IPS-NIHi11 (cell line): Measurements from ENCODE around the gene MYF5.
"Not testable (repeated sequence)": the region's sequence is repeated elsewhere in the genome, so short reads cannot be mapped to it uniquely, and the experiment has no call there.

Experiments
- DNase-seq: peaks from one replicate; pipeline ENCODE4 v3.0.0; 2012; ENCODE audit warnings: mixed read lengths, low spot score

The MYF5 gene

GRCh38 chr12:80716696-80717469, at the start of gene MYF5:
Gene MYF5 (plus strand): TSS chr12:80716912. CDS start chr12:80717064, 152 bp downstream.
- peak; percentile 8 for DNase-seq

DNA sequence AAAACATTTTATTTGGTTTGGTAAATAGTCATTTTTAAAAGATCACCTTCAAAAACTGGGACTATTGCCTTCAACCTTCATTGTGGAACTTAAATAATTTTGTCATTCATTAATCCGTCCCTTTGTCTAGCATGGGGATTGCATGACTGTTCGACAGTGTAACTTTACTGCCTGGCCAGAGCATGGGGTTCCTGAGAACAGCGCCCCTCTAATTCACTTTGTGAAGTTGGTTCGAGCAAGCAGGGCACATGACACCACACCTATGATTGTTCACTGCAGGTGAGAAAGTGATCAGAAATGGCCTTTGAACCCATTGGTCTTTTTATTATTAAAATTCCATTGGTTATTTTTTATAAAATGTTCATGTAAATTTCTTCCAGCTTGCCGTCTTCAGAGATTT, 46.5 kb upstream of the MYF5 start:
- no peak for DNase-seq

DNA sequence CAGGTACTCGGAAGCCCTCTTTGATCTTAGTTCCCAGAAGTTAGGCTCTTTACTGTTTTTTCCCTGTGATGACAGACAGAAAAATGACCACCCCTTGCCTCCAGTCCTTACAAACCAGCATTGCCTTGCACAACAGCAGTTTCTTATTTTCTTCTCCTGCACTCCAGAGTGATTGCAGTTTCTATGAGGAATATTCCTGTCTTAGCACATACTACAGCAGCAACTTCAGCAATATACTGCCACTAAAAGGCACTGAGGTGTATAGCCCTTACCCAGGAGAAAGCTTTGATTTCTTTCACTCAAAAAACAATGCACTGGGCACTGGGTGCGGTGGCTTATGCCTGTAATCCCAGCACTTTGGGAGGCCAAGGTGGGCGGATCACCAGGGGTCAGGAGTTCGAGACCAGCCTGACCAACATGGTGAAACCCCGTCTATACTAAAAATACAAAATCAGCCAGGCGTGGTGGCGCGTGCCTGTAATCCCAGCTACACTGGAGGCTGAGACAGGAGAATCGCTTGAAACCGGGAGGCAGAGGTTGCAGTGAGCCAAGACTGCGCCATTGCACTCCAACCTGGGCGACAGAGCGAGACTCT, 40.6 kb upstream of the MYF5 start:
- DNase-seq = not testable (repeated sequence)

- DNase-seq = no peak
Observed at GRCh38 chr12:80676856-80677255, 39.9 kb upstream of the MYF5 start.

DNA sequence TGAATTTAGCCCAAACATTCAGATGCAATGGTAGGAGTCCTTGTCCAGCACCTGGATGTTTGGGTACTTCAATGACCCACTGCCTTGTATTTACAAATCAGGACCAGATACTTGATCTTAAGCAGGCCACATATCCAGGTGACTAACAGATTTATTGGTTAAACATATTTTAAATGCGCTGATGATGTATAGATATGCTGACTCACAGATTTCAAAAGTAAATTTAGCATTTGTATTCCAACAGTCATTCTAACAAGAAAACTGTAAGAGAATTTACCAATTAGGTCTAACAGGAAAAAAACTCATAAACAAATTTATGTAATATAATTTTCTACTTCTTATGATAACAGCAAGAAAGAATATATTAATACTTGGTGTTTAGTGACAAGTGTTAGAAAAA, 38.7 kb upstream of the MYF5 start:
- no peak for DNase-seq

DNA sequence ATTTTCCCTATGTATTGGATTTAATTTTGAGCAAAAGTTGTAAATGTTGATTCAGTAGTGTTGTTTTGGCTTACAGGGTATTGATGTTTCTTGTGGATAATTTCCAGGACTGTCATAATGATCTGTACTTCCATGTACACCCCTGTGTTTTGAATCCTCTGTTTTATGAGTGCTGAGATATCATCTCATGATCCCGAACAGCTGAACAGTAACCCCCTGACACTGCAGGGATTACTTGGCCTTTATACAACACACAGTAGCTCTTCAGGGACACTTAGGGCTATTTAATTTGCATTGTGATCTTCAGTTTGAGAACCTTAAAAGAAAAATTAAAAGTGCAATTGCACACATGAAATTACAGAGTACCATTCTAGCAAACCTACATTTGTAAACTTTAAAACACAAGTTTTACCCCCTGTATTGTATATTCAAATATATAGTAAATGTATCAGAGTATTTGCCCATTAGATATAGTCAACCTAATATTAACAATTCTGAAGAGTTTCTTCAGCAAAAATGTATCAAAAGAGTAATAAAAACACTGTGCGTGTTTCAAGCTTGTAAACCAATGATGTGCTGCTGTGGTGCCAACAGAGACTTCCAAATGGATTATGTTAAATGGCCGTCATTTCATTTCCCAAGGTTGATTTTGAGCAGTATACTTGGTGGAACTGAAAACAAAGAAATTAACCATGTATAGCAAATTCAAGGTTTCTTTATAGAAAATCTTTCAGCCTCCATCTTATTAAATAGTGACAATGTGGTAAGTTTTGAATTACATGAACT, 37.2 kb upstream of the MYF5 start:
- DNase-seq = no peak

DNA sequence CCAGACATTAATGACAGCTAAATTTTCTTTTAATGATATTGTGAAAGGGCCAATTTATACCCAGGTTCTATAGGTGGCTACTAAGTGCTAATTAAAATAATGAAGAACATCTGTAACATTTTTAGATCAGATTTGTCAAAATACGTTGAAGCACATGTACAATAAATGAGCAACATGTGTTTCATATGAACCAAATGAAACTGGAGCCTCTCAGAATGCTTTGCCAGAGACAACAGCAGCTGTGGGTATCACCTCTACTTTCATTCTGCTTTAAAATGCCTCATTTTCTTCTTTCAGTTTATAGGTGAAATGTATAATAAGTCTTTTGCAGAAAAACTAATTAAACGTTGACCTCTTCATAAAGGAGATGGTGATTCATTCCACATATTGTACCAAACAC, 35.4 kb upstream of the MYF5 start:
- no peak for DNase-seq

- no peak for DNase-seq
Observed at GRCh38 chr12:80681786-80682185, 34.9 kb upstream of the MYF5 start.

DNA sequence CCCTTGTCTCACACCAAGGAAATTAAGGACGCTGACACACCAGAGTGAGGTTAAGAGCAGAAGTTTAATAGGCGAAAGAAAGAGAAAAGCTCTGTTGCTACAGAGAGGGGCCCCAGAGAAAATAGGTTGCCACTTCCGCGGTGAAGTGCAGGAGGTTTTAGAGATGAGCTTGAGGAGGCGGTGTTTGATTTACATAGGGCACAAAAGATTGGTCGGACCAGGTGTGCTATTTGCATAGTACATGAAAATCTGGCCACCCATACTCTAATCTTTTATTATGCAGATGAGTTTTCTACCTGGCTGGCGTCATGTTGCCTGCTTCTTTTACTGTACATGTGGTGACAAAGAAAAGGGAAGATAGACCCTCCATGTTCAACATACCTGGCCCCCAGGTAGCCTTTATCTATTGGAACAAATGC, 32.6 kb upstream of the MYF5 start:
- peak; percentile 30 for DNase-seq

DNA sequence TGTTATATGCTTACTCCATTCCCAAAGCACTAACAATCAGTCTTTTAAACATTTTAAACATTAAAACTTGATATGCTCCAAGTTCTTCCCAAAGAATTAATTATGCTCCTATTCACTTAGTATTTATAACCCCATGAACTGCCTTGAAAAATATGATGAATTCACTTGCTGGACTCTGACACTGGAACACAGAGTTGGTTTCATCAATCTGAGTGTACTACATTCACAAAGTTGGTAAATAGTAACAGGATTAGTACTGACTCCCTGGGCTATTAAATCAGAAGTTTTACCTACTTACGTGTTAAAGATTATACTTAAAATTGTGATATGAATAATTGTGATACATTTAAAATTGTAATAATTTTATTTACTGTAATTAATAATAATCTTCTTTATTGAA, 26.6 kb upstream of the MYF5 start:
- DNase-seq = no peak

DNA sequence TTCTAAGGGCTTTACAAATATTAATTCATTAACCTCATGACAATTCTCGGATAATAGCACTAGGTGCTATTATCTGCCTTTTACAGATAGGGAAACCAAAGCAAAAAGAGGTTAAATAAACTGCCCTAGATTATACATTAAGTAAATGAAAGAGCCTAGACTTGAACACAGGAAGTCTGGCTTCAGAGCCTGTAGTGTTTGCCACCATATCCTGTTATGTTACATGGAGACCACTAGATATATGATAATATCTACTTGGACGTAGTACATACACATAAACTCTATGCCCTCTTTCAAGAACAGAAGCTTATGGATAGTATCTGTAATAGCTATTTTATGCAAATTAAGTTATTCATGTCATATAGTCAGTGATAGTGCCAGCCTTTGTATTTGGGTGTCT, 26.2 kb upstream of the MYF5 start:
- no peak for DNase-seq

GRCh38 chr12:80692114-80692513, 24.6 kb upstream of the MYF5 start:
- no peak for DNase-seq

DNA sequence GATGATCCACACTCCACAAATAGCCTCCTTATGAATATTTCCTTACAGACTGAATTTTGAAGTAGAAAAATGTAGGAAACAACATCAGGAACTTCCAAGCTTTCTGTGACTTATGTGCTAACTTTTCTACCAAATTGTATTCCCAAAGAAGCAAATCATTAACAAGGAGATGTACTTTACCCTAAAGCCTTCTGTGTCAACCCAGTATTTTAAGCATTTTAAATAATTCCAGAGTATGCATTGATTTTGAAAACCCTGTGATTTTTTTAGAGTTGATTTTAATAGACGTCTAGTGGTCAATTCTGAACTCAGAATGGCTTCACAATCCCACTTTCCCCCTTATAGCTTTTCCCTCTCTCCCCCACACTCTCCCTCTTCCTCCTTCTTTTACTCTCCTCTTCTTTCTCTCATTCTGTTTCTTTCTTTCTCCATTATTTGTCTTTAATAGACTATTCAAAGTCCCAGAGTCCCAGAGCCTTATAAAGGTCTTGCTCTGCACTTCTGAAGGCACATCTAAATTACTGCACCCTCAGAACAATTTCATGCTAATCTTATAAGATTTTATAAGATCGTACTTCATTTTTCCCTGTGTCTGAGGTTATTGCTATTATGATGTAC, 19.3 kb upstream of the MYF5 start:
- DNase-seq = no peak

- no peak for DNase-seq
Observed at GRCh38 chr12:80698256-80698655, 18.5 kb upstream of the MYF5 start.

DNA sequence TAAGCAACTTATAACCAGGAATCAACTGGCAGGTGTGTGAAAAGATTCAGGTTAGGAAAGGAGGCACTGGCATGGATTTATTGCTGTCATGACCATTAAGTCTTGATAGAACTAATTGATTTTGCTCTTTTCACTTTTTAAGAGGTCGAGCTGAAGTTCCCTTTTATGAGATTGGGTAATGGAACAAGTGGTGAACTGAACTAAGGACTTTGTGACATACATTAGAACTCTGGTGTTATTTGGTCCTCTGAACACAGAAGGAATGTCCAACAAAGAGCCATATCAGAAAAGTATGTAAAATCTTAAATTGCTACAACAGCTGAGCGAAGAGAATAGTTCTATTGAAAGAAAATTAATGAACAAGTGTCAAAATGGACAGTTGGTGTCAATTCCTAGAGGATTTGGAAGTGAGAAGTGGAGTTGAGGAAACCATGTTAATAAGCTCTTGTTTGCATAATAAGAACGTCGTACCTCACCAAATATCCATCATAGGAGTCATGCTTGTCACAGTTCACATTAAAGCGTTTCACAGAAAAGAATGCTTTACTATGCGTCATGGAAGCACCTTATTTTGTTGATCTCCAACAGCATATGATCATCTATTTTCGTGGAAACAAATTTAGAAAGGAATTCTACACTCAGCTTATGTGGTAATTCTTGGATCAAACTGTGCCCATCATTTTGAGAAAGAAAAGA, 17.7 kb upstream of the MYF5 start:
- no peak for DNase-seq

GRCh38 chr12:80700327-80700726, 16.4 kb upstream of the MYF5 start:
- DNase-seq = no peak

GRCh38 chr12:80701388-80701787, 15.3 kb upstream of the MYF5 start:
- DNase-seq = no peak

DNA sequence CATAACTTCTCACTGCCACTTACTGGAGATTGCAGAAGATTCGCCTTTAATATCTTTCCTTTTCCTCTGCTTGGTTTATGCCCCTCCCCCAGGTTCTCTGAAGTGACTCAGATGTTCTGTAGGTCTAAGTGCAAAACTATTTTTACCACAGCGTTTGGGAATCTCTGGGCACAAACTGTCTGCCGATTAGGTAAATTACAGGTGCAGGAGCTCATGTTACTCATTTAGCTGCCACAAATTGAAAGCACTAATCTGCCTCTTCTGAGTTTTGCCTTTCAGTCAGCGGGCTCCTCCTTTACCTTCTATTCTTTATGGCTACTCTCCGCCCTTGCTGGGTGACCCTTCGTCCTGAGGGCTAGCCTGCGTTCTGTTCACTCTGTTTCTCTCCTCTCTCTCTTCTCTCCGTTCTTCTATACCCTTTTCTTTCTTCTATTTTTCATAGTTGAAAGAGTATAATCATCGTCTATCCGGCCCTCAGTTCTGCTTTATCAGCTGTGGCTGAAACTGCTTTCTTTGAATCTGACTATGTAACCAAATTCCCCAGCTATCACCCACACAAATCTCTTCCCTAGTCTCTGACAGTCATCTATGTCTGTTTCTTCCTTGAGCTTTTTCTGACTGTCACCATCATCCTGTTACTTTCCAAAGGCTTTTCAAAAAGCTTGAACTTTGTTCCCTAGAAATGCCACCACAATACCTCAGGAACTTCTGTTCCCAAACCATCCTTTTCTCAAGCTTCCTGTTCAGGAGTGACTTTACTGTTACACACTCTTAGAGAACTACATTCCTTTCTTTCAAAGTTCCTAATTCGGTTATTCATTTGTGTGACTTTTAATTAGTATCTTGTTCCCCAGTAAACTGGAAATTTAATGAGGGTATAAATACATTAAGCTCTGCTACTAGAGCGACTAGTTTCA, 13.6 kb upstream of the MYF5 start:
- DNase-seq = no peak

GRCh38 chr12:80704420-80704819, 12.3 kb upstream of the MYF5 start:
- no peak for DNase-seq

DNA sequence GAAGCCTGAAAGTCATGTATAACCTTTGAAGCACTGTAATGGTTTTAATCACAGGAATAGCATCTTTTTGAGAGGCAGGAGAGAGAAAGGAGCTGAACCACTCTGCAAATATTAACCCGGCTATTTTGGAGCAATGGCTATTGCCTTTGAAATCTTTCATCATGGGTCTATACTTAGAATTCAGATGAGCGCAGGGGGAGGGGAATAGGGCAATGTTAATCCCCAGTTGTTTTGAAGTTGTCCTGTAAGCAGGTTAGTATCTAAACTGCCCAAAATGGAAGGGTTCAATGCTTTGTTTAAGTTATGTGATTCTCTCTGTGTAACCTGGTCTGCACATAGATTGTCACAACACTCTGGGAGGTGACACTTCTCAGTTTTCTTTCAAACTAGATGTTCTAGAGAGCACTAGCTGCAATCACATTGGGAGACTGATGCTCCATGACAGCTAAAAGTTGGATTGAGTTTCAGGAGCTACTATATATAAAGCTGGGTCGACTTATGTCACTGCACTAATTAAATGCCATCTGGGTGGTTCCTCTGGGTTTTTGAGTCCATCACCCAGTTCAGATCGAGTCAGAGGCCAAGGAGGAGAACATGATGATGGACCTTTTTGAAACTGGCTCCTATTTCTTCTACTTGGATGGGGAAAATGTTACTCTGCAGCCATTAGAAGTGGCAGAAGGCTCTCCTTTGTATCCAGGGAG, 9.4 kb upstream of the MYF5 start, which contains the start of gene MYF6:
TSS of gene MYF6 (plus strand) at position 509 of the 704 bp plus-strand sequence. CDS start at position 595, 86 bp downstream.
- no peak for DNase-seq
